Progenitor cell of endocrine pancreas (in vitro differentiated cells): ENCODE results near the gene TALDO1. TPM values are rescaled to one million over a fixed set of nuclear protein-coding genes. Genes with fewer than 3 reads are reported as not detected.

Experiments used
- DNase-seq: peaks from one replicate; pipeline ENCODE4 v3.0.0; 2021; ENCODE audit warnings: low spot score; ENCODE audit not compliant: unreplicated experiment
- H3K27ac Mint-ChIP-seq: 2 replicates; pipeline ENCODE4 v1.8.0; 2021; ENCODE audit warnings: mild to moderate bottlenecking, moderate library complexity, mixed read lengths
- H3K27me3 Mint-ChIP-seq: 2 replicates; pipeline ENCODE4 v1.8.0; 2021; ENCODE audit warnings: mixed read lengths
- H3K36me3 Mint-ChIP-seq: 2 replicates; pipeline ENCODE4 v1.8.0; 2022; ENCODE audit warnings: mixed read lengths; ENCODE audit not compliant: insufficient read depth
- H3K4me1 Mint-ChIP-seq: 2 replicates; pipeline ENCODE4 v1.8.0; 2021; ENCODE audit warnings: low read depth, mixed read lengths
- H3K4me3 Mint-ChIP-seq: 2 replicates; pipeline ENCODE4 v1.8.0; 2021; ENCODE audit warnings: low read depth, mild to moderate bottlenecking, moderate library complexity, mixed read lengths
- H3K9me3 Mint-ChIP-seq: 2 replicates; pipeline ENCODE4 v1.8.0; 2021; ENCODE audit warnings: low read depth, mixed read lengths
- CTCF ChIP-seq: fragments of 200-600 bp; sonication (generic); IDR thresholded peaks from one replicate; pipeline ENCODE4 v1.5.0; 2021; ENCODE audit warnings: antibody characterized with exemption, mild to moderate bottlenecking; ENCODE audit not compliant: unreplicated experiment
- total RNA-seq: library from RNA; stranded (reverse); gene quantifications from 2 replicates; pipeline ENCODE4 v1.2.1, GENCODE V29; 2021

Gene TALDO1
- total RNA-seq, 1 donor from 2014 or later: 112 TPM

GRCh38 chr11:794766-795633 is 47.7 kb downstream of the TALDO1 start:
- TF ChIP-seq CTCF: no peak
- peaks cover 7% of the 10 kb centered on the region for H3K4me1 Mint-ChIP-seq
- no peaks in the 10 kb centered on the region for H3K9me3 Mint-ChIP-seq
- no peaks in the 10 kb centered on the region for H3K36me3 Mint-ChIP-seq
- no peaks in the 10 kb centered on the region for H3K27me3 Mint-ChIP-seq
- DNase-seq: no peak
- no peak overlapping the region for H3K27ac Mint-ChIP-seq
- H3K4me3 Mint-ChIP-seq: no peak overlapping the region

GRCh38 chr11:795634-796564 is 48.6 kb downstream of the TALDO1 start:
- Mint-ChIP-seq H3K27ac (no peak overlapping the region), H3K36me3 (no peaks in the 10 kb centered on the region), H3K4me1 (peaks cover 7% of the 10 kb centered on the region), H3K9me3 (no peaks in the 10 kb centered on the region), H3K27me3 (no peaks in the 10 kb centered on the region), H3K4me3 (peak overlapping the region; percentile 82)
- DNase-seq: no peak
- no peak for TF ChIP-seq CTCF

- H3K4me3 Mint-ChIP-seq: peak overlapping the region; percentile 82
- H3K9me3 Mint-ChIP-seq: no peaks in the 10 kb centered on the region
- TF ChIP-seq CTCF: no peak
- no peaks in the 10 kb centered on the region for H3K36me3 Mint-ChIP-seq
- no peak for DNase-seq
- peak overlapping the region; percentile 80 for H3K27ac Mint-ChIP-seq
- peaks cover 7% of the 10 kb centered on the region for H3K4me1 Mint-ChIP-seq
- H3K27me3 Mint-ChIP-seq: no peaks in the 10 kb centered on the region
These were observed 49.5 kb downstream of the TALDO1 start for GRCh38 chr11:796565-797295.

- Mint-ChIP-seq H3K9me3 (no peaks in the 10 kb centered on the region), H3K36me3 (no peaks in the 10 kb centered on the region), H3K4me3 (peak overlapping the region; percentile 82), H3K27ac (peak overlapping the region; percentile 92), H3K27me3 (no peaks in the 10 kb centered on the region), H3K4me1 (peaks cover 7% of the 10 kb centered on the region)
- TF ChIP-seq CTCF: no peak
- no peak for DNase-seq
These were observed 50.2 kb downstream of the TALDO1 start for GRCh38 chr11:797296-798092.
